GM19397 (cell line): ENCODE data around the gene RAD51B.
"Not testable (repeated sequence)": the region's sequence is repeated elsewhere in the genome, so short reads cannot be mapped to it uniquely, and the experiment has no call there.

ENCODE experiments used
- ATAC-seq: cut with Tn5 transposase; IDR thresholded peaks from one replicate; pipeline ENCODE4 v1.9.1; 2021; ENCODE audit warnings: mild to moderate bottlenecking, moderate library complexity; ENCODE audit not compliant: unreplicated experiment

Gene RAD51B

DNA sequence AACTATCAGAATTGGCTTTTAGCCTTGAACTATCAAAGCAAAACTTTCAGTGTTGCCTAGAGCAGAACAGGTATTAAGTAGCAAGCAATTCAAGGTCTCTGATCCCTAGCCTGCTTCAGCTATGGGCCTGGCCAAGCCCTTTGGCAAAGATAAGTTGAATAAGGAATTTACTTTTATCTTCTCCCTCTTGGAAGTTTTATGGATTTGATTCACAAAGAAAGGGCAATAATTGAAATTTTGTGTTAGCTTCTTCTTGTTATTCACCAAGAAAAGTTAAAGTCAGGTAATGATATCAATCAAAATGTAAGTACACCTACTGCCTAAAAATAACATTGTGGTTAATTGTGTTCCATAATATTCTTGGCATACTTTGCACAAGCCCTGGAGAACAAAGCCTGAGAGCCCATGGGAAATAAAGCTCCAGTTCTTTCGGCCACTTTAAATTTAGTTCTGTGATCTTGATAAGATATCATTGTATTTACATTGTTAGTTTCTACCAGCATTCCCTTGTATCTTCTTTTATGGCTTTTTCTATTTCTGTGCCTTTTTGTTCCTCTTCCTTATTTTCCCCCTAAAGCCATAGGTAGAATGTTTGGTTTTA is 158.0 kb downstream of the RAD51B start:
- ATAC-seq: no peak

DNA sequence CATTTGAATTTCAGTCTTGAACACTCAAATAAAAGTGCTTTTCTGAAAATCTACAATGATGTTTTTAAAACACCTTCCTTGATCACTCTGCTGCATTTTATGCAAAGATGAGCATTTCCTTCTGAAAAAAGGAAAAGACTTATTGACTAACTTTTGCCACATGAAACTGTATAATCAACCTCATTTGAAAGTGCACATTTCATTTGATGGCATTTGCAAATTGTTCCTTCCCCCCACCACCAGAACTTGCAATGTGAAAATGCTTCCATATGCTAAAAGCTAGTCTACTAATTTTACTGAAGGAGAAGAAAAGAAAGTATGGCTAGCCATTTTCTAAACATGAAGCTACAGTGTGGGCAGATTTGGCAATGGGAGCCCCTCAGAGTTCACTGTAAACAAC is 159.2 kb downstream of the RAD51B start:
- ATAC-seq: no peak

DNA sequence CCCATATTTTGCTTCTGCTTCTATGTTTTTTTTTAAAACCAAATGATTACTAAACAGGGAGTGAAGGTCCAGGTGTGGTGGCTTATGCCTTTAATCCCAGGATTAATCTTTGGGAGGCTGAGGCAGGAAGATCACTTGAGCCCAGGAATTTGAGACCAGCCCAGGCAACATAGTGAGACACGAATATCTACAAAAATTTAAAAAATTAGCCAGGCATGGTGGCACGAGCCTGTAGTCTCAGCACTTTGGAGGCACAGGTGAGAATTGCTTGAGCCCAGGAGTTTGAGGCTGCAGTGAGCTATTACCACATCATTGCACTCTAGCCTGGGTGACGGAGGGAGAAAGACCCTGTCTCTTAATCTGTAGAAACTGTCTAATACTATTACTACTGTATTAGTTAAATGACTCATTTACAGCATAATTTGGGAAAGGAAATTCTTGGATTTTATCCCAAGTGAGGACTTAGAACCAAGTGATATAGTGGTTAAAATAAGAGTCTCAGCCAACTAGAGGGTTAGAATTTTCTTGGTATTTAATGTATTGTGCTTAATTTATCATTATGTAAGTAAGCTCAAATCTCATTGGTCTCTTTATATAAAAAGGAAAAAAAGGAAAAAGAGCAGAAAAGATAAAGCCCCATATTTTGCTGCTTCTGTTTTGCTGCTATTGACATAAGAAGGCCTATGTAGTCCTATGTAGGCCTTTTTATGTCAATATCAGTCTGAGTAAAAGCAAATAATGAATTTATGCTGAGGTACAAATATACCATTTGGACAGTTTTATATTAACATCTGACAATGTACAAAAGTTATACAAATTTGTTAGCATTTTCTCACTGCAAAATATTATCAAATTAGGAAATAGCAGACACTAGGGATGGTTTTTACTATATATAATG is 163.4 kb downstream of the RAD51B start:
- no peak for ATAC-seq

DNA sequence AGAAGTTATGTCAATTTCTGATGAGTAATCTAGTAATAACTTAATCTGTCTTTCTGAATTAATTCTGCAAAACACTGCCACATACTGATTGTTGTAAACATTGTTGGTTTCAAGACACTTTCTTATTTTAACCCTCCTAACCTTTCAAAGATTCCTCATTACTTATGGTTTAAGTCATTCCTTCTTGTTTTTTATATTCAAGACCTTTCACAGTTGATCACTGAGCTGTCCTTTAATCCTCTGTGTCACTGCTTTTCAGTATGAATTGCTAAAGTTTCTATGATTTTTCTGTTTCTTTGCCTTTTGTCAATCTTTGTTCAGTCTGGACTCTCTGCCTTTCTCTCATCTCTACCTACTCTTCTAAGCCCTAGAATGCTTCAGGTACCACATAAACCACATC is 164.7 kb downstream of the RAD51B start:
- ATAC-seq: no peak

DNA sequence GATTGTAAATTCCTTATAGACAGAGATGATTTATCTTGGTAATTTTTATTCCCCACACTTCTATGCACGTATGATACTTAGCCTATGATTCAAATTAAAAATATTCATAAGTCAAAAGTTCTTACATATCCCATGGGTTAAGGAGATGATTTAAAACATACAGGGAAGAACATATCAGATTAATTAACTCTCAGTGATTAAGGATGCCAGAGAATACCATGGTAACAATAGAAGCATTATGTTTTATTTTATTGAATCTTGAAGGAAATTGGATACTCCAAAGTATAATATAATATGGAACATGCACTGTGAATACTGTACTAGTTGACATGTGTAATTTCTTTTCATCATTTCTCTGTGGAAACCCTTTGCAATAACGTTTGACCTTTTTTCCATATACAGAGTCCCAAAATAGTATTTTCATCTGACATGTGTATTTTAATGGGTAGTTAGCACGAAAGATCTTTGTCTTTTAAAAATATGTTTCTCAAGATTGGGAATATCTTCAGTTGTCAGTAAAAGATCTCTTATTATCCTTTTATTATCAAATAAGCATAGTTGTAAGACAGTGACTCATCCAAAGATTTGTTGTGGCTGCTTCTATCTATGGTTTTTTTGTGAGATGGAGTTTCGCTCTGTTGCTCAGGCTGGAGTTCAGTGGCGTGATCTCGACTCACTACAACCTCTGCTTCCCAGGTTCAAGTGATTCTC is 166.7 kb downstream of the RAD51B start:
- no peak for ATAC-seq

DNA sequence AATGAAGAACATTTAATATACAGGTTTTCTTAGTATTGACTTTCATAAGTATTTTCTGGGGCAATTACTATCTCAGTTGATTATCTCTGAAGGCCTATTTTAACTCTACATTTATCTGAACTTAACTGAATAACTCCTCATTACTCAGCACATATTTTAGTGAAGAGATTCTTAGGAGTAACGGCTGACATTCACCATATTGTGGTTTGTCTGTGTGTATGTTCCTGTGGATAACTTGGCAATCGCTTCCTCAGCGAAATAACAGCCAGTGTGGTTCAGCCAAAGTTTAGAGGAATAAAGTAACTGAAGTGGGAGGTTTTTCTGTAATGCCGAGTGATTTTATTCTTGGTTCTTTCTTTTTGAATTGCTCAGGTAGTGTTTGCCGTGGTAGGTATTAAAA is 168.0 kb downstream of the RAD51B start:
- ATAC-seq: no peak

DNA sequence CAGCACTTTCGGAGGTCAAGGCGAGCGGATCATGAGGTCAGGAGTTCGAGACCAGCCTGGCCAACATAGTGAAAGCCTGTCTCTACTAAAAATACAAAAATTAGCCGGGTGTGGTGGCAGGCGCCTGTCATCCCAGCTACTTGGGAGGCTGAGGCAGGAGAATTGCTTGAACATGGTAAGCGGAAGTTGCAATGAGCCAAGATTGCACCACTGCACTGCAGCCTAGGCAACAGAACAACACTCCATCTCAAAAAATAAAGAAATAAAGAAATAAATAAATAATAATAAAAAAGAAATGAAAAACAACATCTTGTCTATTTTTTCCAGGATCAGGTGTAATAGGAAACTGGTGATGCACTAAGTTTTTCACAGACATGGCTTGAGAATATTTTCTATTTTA is 168.6 kb downstream of the RAD51B start:
- not testable (repeated sequence) for ATAC-seq

DNA sequence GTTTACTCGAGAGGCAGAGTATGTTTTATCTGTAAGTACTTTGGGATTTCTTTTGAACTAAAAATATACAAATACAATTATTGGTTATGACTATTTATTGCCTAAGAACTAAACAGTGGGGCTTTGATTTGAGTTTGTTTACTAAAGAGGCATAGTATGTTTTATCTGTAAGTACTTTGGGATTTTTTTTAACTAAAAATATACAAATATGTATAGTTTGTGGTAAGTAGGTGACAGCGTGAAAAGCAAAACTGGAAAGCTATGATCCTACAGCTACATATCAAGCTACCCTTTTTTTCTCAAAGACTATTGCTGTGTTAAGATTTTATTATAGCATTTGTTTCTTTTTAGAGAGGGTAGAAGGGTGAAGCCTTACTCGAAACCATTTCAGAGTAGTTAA is 171.0 kb downstream of the RAD51B start:
- ATAC-seq: no peak

DNA sequence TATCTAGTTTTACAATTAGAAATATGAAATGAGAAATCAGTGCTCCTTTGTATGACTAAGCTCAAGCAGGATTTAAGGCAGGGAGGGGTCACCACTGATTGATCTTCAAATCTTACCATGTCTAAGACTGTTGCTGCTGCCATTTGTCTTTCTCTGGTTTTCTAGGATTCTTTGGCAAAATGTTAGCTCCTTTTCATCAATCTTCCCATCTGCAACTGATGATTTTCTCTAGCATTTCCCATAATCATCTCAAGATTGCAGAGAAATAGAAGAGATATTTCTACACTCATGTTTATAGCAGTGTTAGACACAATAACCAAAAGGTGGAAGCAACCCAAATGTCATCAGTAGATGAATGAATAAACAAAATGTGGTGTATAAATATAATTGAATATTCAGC is 175.0 kb downstream of the RAD51B start:
- ATAC-seq: no peak

DNA sequence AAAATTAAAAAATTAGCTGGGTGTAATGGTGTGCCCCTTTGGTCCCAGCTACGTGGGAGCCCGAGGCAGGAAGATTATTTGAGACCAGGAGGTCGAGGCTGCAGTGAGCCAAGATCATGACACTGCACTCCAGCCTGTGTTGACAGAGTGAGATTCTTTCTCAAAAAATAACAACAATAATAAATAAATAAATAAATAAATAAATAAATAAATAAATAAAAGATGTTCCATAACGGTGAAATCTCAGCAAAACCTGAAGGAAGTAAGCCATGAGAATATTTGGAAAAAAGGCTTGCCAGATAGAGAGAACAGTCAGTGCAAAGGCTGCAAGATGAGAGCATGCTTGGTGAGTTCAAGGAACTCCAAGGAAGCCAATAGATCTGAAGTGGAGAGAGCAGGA is 176.7 kb downstream of the RAD51B start:
- no peak for ATAC-seq

DNA sequence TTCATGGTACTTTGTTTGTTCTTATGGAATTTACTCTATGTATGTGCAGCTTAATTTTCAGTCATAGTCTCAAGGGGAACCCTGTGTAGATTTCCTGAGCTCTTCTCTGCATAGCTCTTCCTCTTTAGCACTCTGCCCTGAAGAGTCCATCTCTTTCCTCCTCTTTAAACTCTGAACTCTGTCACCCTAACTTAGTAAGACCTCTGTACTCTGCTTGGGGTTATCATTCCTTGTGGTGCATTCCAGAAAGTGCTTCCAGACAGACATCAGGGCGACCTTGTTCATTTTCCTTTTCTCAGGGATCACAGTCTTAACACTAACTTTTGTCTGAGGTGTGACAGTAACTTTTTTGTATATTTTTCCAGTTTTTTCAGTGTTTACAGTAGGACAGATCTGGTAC is 179.3 kb downstream of the RAD51B start:
- no peak for ATAC-seq

DNA sequence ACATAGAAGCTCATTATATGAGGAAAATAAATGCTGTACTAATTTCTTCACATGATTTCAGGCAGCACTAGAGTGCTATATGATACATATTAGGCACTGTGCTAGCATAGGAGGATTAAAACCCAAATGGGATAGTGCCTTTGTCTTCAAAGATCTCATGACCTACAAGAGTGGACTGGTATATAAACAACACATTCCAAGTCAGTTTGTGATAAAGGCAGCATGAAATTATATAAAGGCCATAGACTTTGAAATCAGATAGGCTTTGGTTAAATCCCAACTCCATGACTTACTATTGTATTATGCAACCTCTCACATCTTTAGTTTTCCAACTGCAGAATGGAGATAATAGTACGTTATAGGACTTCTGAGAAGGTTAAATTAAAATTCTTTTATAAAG is 179.7 kb downstream of the RAD51B start:
- no peak for ATAC-seq

DNA sequence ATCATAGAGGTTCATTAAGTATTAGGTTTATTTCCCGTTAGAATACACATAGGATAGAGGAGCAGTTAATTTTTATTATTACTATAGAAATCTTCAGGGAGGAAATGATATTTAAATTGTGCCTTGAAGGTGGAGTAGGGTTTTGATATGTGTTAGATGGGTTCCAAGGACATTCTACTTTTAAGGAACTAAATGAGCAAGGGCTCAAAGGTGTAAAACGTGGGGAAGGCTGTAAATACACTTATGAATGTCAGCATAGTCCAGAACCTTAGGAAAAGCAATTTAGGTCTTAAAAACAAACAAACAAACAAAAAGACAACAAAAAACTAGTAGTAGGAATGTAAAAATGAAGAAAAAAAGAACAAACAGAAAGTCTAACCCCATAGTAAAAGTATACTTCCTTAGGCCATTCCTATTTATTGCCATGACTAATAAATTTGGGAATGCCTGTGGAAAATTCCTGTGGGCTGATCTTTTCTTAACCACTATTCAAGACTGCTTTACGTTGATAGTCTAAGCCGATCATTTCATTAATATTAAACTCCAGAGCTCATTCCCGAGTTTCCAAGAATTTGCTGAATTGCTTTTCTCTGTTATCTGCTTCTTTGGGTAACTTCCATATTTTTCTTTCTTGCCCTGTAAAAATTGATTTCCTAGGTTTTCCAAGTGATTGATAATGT is 180.3 kb downstream of the RAD51B start:
- no peak for ATAC-seq

DNA sequence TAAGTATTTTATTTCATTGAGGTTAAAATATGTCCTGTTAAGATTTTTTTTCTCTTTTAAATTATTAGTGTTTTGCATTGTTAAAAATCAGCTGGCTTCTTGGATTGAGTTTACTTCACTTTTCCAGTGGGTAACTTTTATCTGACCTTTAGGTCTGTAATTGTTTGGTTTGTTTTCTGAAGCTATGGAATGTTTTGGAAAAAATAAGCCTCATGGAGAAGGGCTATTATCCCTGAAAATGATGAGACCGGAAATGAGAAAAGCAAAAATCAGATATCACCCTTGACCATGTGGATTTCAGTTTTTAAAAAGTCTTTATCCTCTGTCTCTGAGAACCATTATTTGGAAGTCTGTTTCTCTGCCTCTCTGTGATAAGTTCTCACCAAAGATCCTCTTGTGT is 180.9 kb downstream of the RAD51B start:
- no peak for ATAC-seq

DNA sequence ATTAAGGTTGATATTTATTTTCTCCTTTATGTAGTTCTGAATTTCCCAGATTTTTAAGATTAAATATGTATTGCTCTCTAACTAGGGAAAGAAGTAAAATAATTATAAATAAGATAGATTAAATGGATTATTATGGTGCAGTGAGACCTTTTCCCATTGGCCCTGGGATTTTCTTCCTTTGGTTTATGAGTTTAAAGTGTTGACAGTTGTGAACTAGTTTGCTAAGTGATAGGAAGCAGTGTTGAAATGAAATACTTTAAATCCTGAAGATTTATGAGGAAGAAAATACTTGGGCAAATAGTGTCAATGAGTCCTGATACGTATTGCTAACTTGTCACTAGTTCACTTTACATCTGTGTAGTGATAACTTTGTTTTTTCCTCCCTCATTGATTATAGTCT is 188.9 kb downstream of the RAD51B start:
- no peak for ATAC-seq

DNA sequence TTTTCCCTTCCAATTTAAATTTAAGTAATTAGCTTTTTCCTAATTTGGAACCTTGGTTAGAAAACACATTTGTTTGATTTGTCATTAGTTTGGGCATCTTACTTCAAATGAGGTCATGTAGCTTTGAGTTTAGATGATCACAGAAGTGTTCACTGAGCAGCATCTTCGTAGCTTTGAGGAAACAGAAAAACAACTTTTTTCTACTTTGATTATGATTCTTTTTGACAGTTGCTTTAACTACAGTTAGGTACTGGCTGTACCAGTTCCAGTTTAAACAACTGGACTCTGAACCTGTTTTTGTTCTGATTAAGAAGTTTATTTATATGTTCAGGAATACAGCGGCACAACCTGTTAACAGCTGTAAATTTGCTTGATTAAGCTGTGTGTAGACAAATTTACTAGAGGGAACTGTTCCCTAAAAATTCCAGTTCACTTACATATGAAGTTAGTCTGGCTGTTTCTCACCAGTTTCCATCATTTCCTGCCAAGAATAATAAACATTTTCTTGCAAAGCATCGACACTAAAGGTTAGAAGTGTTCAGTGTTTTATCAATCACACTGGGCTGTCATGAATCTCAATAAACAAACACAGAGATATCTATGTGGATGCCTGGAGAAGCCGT is 191.9 kb downstream of the RAD51B start:
- no peak for ATAC-seq

DNA sequence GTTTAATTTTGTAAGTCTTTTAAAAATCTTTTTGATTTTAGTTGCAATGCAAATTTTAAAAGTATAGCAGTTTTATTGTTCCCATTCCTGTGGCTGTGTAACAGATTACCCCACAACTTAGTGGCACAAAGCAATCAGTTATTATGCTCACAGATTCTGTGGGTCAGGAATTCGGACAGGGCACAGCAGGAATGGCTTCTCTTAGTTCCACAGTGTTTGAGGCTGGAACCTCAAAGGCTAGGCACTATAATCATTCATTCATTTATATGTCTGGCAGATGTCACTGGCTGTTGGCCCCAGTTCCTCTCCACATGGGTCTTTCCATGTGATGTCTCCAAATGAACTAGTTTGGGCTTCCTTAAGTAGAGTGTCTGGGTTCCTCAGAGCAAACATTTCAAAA is 193.3 kb downstream of the RAD51B start:
- no peak for ATAC-seq

DNA sequence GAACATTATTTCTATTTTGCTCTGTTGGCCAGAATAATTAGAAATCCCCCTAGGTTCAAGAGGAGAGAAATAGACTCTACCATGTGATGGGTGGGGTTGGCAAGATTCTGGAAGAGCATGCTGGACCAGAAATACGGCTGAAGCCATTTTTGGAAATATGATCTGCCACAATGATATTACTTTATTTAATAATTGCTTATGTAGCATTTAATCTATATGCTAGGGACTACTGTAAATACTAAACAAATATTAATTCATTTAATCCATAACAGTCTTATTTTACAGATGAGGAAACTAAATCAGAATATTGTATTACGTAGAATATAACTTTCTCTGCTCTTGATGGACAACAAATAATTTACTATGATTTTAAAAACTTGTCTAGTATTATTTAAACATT is 193.7 kb downstream of the RAD51B start:
- no peak for ATAC-seq

DNA sequence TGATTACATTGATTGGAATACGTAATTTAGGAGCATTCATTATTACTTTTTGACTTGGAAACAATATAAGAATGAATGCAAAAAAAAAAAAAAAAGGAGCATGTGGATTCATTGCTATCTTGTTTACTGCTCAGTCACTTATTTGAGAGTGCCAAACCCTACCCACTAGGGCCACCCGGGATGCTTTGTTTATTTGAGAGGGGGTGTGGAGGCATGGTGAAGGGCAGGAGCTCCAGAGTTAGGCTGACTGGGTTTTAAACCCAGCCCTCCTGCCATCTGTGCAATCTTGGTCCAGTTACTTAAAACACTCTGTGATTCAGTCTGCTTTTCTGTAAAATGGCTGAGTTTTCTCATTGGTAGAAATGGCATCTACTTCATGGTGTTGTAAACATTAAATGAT is 195.2 kb downstream of the RAD51B start:
- no peak for ATAC-seq

DNA sequence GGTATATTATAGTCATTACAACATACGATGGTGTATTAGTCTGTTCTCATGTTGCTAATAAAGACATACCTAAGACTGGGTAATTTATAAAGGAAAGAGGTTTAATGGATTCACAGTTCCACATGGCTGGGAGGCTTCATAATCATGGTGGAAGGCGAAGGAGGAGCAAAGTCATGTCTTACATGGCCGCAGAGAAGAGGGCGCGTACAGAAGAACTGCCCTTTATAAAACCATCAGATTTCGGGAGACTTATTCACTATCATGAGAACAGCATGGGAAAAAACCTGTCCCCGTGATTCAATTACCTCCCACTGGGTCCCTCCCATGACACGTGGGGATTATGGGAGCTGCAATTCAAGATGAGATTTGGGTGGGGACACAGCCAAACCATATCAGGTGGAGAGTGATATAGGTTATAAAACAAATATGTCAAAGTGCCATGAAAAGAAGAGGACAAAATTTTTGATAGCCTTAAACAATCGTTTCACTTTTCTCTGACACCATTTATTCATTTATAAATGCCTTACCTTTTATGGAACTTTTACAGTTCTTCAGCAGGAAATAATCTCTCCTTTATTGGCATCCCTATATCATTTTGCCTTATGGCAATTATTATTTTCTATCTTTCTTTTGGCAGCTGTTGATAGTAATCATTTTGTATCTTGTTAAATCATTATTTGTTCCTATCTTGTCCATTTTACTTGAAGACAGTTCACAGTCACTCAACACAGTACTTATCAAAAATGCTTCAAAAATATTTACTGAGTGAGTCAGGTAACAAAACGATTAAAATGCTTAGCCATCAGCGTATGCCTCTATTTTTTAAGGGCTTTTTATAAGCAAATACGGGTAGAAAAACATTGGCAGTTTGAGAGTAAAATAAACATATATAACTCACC is 196.0 kb downstream of the RAD51B start:
- ATAC-seq: no peak
